ENCODE measurements around the gene PLCB1.

DNA sequence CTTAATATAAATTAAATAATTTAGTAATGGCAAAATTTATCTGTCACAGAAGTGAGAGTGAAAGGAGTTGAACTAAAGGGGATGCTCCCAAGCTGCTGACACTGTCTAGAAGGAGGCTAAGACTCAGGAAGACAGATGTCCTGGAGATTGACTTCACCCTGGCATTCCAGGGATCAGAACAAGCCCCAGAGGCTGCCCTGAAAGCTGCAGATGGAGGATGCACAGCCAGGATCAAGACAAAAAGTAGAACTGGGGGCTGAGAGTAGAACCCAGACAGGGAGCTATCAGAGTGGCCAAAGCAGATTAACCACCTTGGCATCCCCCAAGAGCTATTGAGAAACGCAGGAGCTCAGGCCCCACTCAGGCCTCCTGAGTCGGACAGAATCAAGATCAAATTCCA lies 747.6 kb downstream of the PLCB1 start:
- TF ChIP-seq, protein P1, sequence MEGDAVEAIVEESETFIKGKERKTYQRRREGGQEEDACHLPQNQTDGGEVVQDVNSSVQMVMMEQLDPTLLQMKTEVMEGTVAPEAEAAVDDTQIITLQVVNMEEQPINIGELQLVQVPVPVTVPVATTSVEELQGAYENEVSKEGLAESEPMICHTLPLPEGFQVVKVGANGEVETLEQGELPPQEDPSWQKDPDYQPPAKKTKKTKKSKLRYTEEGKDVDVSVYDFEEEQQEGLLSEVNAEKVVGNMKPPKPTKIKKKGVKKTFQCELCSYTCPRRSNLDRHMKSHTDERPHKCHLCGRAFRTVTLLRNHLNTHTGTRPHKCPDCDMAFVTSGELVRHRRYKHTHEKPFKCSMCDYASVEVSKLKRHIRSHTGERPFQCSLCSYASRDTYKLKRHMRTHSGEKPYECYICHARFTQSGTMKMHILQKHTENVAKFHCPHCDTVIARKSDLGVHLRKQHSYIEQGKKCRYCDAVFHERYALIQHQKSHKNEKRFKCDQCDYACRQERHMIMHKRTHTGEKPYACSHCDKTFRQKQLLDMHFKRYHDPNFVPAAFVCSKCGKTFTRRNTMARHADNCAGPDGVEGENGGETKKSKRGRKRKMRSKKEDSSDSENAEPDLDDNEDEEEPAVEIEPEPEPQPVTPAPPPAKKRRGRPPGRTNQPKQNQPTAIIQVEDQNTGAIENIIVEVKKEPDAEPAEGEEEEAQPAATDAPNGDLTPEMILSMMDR (conservative IDR thresholded peaks at IDR 0.05; ENCODE audit: low read length), result no peak
- TF ChIP-seq EZH2phosphoT487 (IDR thresholded peaks at IDR 0.05; ENCODE audit: borderline replicate concordance), result no peak
